GM12864 (cell line): ENCODE data around the gene SLC35F4.
"Not testable (repeated sequence)": the region's sequence is repeated elsewhere in the genome, so short reads cannot be mapped to it uniquely, and the experiment has no call there.

ENCODE experiments used
- DNase-seq: peaks from one replicate; pipeline ENCODE4 v3.0.0-alpha.2; 2011; ENCODE audit warnings: low read depth
- H3K4me3 ChIP-seq: 2 replicates; pipeline ENCODE4 v1.5.1; 2011; ENCODE audit warnings: mild to moderate bottlenecking, low read depth, low read length, control low read depth
- TF ChIP-seq, protein P1 (sequence below): IDR thresholded peaks from 2 replicates; pipeline ENCODE4 v1.5.1; 2011; ENCODE audit warnings: low read depth, mild to moderate bottlenecking, moderate library complexity, low read length, control low read depth, inconsistent platforms; ENCODE audit errors: missing control alignments

The SLC35F4 gene

DNA sequence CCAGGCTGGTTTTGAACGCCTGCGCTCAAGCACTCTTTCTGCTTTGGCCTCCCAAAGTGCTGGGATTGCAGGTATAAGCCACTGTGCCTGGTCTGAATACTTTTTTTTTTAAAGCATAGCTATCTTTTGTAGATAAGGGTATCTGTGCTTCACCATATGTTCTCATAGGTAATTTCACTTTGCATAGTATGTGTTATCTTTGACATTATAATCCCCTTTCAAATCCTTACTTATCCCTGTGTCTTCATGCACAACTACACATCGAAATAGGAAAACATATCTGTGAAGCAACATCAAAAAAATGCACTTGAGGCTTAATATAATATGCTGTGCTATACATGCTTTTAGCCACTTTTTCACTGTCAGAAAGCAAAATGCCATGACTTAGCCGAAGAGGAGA is 94.1 kb downstream of the SLC35F4 start:
- no peak overlapping the region for H3K4me3 ChIP-seq
- TF ChIP-seq, protein P1, sequence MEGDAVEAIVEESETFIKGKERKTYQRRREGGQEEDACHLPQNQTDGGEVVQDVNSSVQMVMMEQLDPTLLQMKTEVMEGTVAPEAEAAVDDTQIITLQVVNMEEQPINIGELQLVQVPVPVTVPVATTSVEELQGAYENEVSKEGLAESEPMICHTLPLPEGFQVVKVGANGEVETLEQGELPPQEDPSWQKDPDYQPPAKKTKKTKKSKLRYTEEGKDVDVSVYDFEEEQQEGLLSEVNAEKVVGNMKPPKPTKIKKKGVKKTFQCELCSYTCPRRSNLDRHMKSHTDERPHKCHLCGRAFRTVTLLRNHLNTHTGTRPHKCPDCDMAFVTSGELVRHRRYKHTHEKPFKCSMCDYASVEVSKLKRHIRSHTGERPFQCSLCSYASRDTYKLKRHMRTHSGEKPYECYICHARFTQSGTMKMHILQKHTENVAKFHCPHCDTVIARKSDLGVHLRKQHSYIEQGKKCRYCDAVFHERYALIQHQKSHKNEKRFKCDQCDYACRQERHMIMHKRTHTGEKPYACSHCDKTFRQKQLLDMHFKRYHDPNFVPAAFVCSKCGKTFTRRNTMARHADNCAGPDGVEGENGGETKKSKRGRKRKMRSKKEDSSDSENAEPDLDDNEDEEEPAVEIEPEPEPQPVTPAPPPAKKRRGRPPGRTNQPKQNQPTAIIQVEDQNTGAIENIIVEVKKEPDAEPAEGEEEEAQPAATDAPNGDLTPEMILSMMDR, result no peak
- DNase-seq, result no peak

DNA sequence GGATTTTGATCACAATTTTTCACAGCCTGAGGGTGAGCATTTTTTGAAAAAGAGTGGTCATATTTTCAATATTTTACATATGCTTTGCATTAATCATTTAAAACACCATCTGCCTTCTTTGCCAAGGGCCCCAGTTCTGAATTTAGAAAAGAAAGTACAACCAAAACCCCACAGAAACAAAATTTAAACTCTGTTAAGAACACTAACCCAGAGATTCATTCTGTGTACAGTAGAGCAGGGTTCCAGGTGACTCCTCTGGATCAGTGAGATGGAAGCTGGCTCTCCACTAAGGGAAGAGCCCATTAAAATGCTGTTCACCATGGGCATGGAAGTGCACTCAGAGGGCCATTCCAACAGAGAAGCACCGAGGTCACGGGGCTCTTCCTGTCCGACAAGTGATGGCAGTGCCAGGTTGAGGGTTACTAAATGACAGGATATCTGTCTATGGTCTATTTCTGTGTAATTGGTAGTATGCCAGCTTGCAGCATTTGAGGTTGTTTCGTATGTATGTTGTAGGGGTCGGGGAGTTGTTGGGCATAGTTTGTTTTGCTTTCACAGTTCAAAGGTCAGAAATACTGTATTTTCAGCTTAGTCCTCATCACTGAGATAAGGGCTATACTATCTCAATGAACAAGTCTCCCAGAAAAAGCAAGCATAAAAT is 95.9 kb downstream of the SLC35F4 start:
- TF ChIP-seq, protein P1, result no peak
- DNase-seq, result no peak
- H3K4me3 ChIP-seq, result no peak overlapping the region

DNA sequence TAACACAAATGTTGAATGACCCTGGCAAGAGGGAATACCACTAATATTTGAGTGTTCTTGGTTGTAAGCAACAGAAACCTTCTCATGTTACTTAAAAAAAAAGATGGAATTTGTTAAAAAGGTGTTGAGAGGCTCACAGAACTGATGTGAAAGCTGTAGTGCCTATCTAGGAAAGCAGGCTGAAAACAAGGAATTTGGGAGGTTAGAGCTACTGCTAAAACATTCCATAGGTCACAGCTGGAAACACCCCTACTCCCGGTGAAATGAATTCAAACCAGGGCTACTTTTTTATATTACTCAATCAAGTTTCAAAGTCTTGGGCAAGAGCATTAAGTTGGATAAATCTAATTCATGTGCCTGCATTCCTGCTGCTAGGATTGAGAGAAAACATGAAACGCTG is 104.1 kb downstream of the SLC35F4 start:
- TF ChIP-seq, protein P1, result no peak
- no peak overlapping the region for H3K4me3 ChIP-seq
- DNase-seq, result no peak

DNA sequence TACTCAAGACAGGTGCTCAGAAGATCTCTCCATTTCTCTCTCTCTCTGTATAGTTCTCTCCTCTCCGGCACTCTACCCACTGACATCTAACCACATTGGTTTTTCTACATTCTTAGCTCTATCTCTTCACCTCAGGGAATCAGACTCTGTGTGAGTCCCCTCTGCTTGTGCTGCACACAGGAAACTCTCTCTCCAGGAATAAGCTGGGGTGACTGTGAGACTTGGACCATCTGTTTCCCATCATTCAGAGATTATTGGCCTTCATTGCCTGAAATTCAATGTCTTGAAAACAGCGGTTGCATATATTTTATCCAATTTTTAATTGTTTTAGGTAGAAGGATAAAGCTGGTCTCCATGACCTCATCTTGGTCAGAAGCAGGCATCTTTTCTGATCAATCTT is 105.0 kb downstream of the SLC35F4 start:
- TF ChIP-seq, protein P1, result no peak
- DNase-seq, result no peak

DNA sequence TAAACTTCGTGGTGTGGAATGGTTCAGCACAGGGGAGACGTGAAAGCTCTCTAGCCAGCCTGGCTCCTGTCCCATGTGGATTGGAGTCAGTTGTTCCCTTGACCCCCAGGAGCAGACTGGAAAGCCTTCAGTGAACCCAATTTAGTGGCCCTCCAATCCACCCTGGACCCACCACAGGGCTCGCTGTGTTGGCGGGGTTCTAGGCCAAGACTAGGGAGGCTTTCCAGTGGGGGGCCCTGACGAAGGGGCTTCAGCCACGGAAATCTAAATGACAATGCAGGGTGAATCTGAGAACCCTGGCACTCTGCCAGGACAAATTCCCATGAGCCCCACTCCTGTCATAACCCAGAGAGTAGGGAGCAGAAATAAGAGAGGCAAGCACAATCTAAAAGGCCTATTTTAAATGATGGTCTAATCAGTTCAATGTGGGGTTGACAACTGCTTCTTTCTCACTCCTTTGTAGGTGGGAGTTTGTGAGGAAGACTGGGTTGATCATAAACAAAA is 110.8 kb downstream of the SLC35F4 start:
- TF ChIP-seq, protein P1, result no peak
- no peak for DNase-seq
- H3K4me3 ChIP-seq, result no peak overlapping the region

More for the DNA sequence above, 105.0 kb downstream of the SLC35F4 start:
- H3K4me3 ChIP-seq, result no peak overlapping the region

DNA sequence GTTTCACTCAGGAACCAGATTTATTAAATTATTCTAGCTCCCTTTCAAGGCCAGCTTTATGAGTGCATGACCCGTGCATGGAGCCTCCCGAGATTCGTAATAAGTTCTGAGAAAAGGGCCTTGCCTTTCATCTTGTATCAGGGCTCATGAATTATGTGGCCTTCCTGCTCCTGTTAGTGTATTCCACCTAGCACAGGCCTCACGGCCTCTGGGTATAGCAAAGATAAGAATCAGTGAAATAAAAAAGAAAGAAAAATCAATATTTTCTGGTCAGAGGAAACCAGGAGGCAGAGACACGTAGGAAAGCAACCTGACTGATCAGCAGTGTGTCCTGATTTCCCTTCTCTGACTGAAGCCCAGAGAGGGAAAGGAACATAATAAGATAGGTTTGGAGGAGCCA is 111.4 kb downstream of the SLC35F4 start:
- H3K4me3 ChIP-seq, result no peak overlapping the region
- no peak for DNase-seq
- TF ChIP-seq, protein P1, result no peak

DNA sequence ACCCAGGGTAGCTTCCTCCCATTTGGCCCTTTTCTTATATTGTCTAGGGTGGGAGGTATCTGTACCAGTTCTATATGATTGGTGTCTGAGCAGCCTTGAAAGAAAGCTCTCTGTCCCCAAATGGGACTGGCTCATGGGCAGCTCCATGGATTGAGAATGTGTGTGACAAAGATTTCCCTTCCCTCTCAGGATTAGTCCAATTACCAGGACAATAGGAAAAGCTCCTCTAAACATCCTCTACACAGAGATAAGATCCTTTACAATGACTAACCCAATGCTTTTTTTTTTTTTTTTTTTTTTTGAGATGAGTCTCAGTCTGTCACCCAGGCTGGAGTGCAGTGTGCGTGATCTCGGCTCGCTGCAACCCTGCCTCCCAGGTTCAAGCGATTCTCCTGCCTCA is 112.1 kb downstream of the SLC35F4 start:
- no peak overlapping the region for H3K4me3 ChIP-seq
- TF ChIP-seq, protein P1, result no peak
- no peak for DNase-seq

DNA sequence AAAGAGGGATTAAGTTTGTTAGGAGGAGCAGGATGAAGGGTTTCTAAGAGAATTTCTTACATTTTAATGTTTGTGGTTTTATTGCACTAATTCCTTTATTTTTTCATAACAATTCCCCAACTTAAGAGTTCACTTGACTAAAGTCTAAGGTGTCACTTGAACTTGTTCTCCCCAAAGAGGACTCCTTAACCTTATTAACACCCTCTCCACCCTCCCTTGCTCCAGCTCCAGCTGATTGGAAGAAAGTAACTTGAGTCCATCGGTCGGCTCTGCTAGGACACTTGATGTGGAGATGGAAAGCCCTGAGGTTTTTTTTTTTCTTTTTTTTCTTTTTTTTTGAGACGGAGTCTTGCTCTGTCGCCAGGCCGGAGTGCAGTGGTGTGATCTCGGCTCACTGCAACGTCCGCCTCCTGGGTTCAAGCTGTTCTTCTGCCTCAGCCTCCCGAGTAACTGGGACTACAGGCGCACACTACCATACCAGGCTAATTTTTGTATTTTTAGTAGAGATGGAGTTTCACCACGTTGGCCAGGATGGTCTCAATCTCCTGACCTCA is 113.7 kb downstream of the SLC35F4 start:
- H3K4me3 ChIP-seq, DNase-seq: not testable (repeated sequence)
